Neutrophil (primary cell): ENCODE measurements around the gene C14orf132.

Source experiments
- H3K27ac ChIP-seq: fragments of 200-600 bp; sonication (generic); 2 replicates; pipeline ENCODE4 v1.5.1; 2016; ENCODE audit warnings: mild to moderate bottlenecking, moderate library complexity
- H3K27me3 ChIP-seq: fragments of 200-600 bp; sonication (generic); 2 replicates; pipeline ENCODE4 v1.6.0; 2016; ENCODE audit warnings: mild to moderate bottlenecking
- H3K36me3 ChIP-seq: fragments of 200-600 bp; sonication (generic); 2 replicates; pipeline ENCODE4 v1.5.1; 2017
- H3K4me1 ChIP-seq, 2 experiments: fragments of 200-600 bp in 1 of 2; sonication (generic) in 1 of 2; 1 replicate in 1 of 2; 2 replicates in 1 of 2; pipeline versions ENCODE4 v1.5.1 to v1.6.1; 2013 to 2016; ENCODE audit warnings: low read depth in 1 of 2, low read length in 1 of 2, mild to moderate bottlenecking in 1 of 2, moderate library complexity in 1 of 2; ENCODE audit not compliant: control insufficient read depth in 1 of 2, insufficient read depth in 1 of 2
- H3K4me3 ChIP-seq, 2 experiments: fragments of 200-600 bp in 1 of 2; sonication (generic) in 1 of 2; 1 replicate in 1 of 2; 2 replicates in 1 of 2; pipeline ENCODE4 v1.5.1; 2013 to 2016; ENCODE audit warnings: low read depth in 1 of 2, low read length in 1 of 2, mild to moderate bottlenecking in 1 of 2, moderate library complexity in 1 of 2
- H3K9me3 ChIP-seq: fragments of 200-600 bp; sonication (generic); 2 replicates; pipeline ENCODE4 v1.5.1; 2016
- TF ChIP-seq, protein P1 (sequence below): fragments of 200-600 bp; sonication (generic); IDR thresholded peaks from 2 replicates; pipeline ENCODE4 v1.5.1; 2016; ENCODE audit warnings: antibody characterized with exemption

C14orf132 gene

GRCh38 chr14:96042248-96042930 lies 3.2 kb downstream of the C14orf132 start:
- H3K36me3 ChIP-seq, result no peaks in the 10 kb centered on the region
- TF ChIP-seq, protein P1, sequence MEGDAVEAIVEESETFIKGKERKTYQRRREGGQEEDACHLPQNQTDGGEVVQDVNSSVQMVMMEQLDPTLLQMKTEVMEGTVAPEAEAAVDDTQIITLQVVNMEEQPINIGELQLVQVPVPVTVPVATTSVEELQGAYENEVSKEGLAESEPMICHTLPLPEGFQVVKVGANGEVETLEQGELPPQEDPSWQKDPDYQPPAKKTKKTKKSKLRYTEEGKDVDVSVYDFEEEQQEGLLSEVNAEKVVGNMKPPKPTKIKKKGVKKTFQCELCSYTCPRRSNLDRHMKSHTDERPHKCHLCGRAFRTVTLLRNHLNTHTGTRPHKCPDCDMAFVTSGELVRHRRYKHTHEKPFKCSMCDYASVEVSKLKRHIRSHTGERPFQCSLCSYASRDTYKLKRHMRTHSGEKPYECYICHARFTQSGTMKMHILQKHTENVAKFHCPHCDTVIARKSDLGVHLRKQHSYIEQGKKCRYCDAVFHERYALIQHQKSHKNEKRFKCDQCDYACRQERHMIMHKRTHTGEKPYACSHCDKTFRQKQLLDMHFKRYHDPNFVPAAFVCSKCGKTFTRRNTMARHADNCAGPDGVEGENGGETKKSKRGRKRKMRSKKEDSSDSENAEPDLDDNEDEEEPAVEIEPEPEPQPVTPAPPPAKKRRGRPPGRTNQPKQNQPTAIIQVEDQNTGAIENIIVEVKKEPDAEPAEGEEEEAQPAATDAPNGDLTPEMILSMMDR, result no peak
- H3K4me1 ChIP-seq, result peaks cover 0 to 7% of the 10 kb centered on the region in 2 experiments
- H3K27ac ChIP-seq, result no peak overlapping the region
- H3K4me3 ChIP-seq, result no peak overlapping the region
- peaks cover 60% of the 10 kb centered on the region for H3K27me3 ChIP-seq
- H3K9me3 ChIP-seq, result no peaks in the 10 kb centered on the region

GRCh38 chr14:96046630-96047029 lies 7.5 kb downstream of the C14orf132 start:
- no peaks in the 10 kb centered on the region for H3K9me3 ChIP-seq
- peaks cover 18% of the 10 kb centered on the region for H3K27me3 ChIP-seq
- H3K4me1 ChIP-seq, result no peaks in the 10 kb centered on the region
- H3K4me3 ChIP-seq, result no peak overlapping the region
- TF ChIP-seq, protein P1, result no peak
- H3K36me3 ChIP-seq, result no peaks in the 10 kb centered on the region
- no peak overlapping the region for H3K27ac ChIP-seq

- H3K9me3 ChIP-seq, result no peaks in the 10 kb centered on the region
- H3K27me3 ChIP-seq, result peaks cover 13% of the 10 kb centered on the region
- H3K36me3 ChIP-seq, result no peaks in the 10 kb centered on the region
- H3K4me1 ChIP-seq, result no peaks in the 10 kb centered on the region
- H3K4me3 ChIP-seq, result no peak overlapping the region
- TF ChIP-seq, protein P1, result no peak
- H3K27ac ChIP-seq, result no peak overlapping the region
Observed at GRCh38 chr14:96047101-96047500, 7.9 kb downstream of the C14orf132 start.

GRCh38 chr14:96049932-96050331 lies 10.8 kb downstream of the C14orf132 start:
- H3K4me1 ChIP-seq, result no peaks in the 10 kb centered on the region
- no peak overlapping the region for H3K4me3 ChIP-seq
- TF ChIP-seq, protein P1, result no peak
- no peaks in the 10 kb centered on the region for H3K27me3 ChIP-seq
- H3K9me3 ChIP-seq, result no peaks in the 10 kb centered on the region
- no peak overlapping the region for H3K27ac ChIP-seq
- H3K36me3 ChIP-seq, result no peaks in the 10 kb centered on the region

DNA sequence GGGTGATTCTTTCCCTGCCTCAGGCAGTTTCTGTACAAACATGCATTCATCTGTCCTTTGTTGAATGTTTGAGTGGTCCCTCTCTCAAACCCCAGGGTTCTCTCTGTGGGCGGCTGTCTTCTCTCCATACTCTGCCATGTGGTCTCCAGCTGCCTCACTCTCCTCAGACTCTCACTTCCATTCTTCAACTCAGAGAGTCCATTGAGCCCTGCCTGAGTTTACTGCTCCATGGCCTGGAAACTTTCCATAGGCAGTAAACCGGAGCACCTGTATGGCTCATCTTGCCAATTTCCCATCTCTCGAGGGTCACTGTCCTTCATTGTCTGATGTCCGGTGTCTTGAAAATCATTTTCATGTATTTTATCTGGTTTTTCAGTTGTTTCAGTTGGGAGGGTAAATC lies 11.3 kb downstream of the C14orf132 start:
- no peaks in the 10 kb centered on the region for H3K9me3 ChIP-seq
- TF ChIP-seq, protein P1, result no peak
- H3K27ac ChIP-seq, result no peak overlapping the region
- H3K36me3 ChIP-seq, result no peaks in the 10 kb centered on the region
- H3K4me3 ChIP-seq, result no peak overlapping the region
- H3K4me1 ChIP-seq, result no peaks in the 10 kb centered on the region
- no peaks in the 10 kb centered on the region for H3K27me3 ChIP-seq
